K562 (cell line): ENCODE measurements around the gene RPP25. TPM values are rescaled to one million over a fixed set of nuclear protein-coding genes. Genes with fewer than 3 reads are reported as not detected.

ENCODE experiments used
- CBX3 ChIP-seq, 2 experiments: IDR thresholded peaks; 1 replicate in 1 of 2; 2 replicates in 1 of 2; pipeline ENCODE4 v1.6.1; 2012; ENCODE audit warnings: inconsistent platforms in 2 of 2, low read length in 2 of 2, borderline replicate concordance in 1 of 2, control low read depth in 1 of 2
- DMBX1 ChIP-seq: fragments of 250-450 bp; sonication (Bioruptor Pico); IDR thresholded peaks from 2 replicates; pipeline ENCODE4 v1.8.0; 2022; ENCODE audit warnings: inconsistent platforms, mild to moderate bottlenecking, moderate library complexity, borderline replicate concordance
- FOXM1 ChIP-seq, 2 experiments: fragments of 450-650 bp in 1 of 2; sonication (generic) in 1 of 2; formaldehyde crosslinking in 1 of 2; IDR thresholded peaks; 2 replicates each; pipeline versions ENCODE4 v1.6.1 to v1.9.0; 2017 to 2022; ENCODE audit warnings: low read depth in 2 of 2, mild to moderate bottlenecking in 2 of 2, missing genetic modification reagents in 1 of 2, moderate library complexity in 1 of 2
- KLF6 ChIP-seq: fragments of 250-450 bp; sonication (Bioruptor Pico); IDR thresholded peaks from 2 replicates; pipeline ENCODE4 v1.4.0; 2020; ENCODE audit warnings: mild to moderate bottlenecking, moderate library complexity, borderline replicate concordance
- LCOR ChIP-seq: sonication (generic); formaldehyde crosslinking; IDR thresholded peaks from 2 replicates; pipeline ENCODE4 v1.8.0; 2022; ENCODE audit warnings: mild to moderate bottlenecking, missing genetic modification reagents
- MAFF ChIP-seq: IDR thresholded peaks from 2 replicates; pipeline ENCODE4 v1.6.1; 2012; ENCODE audit warnings: low read length, improper control_type of control experiment
- MTA1 ChIP-seq: fragments of 450-650 bp; IDR thresholded peaks from 2 replicates; pipeline ENCODE4 v1.6.1; 2017; ENCODE audit warnings: borderline replicate concordance
- NBN ChIP-seq: fragments of 450-650 bp; IDR thresholded peaks from 2 replicates; pipeline ENCODE4 v1.6.1; 2016; ENCODE audit warnings: low read depth, mild to moderate bottlenecking
- NFE2 ChIP-seq: IDR thresholded peaks from 2 replicates; pipeline ENCODE4 v1.6.1; 2014; ENCODE audit warnings: antibody characterized with exemption, low read depth
- PBX2 ChIP-seq, 2 experiments: IDR thresholded peaks in 1 of 2; conservative IDR thresholded peaks in 1 of 2; 2 replicates each; pipeline ENCODE4 v1.6.1; 2016; ENCODE audit warnings: low read depth in 2 of 2, mild to moderate bottlenecking in 1 of 2, missing compliant biosample characterization in 1 of 2, missing genetic modification characterization in 1 of 2, moderate library complexity in 1 of 2
- PYGO2 ChIP-seq: fragments of 450-650 bp; IDR thresholded peaks from 2 replicates; pipeline ENCODE4 v1.6.1; 2016; ENCODE audit warnings: mild to moderate bottlenecking, missing genetic modification characterization, moderate library complexity, missing compliant biosample characterization
- RAD51 ChIP-seq: fragments of 450-650 bp; IDR thresholded peaks from 2 replicates; pipeline ENCODE4 v1.7.1; 2016; ENCODE audit warnings: low read depth, mild to moderate bottlenecking, borderline replicate concordance
- RBBP5 ChIP-seq: fragments of 200-600 bp; sonication (generic); IDR thresholded peaks from 2 replicates; pipeline ENCODE4 v1.6.1; 2012; ENCODE audit warnings: borderline replicate concordance, mild to moderate bottlenecking, low read length, control low read depth, inconsistent platforms; ENCODE audit not compliant: insufficient read depth, poor library complexity, severe bottlenecking
- SMAD1 ChIP-seq: fragments of 150-350 bp; IDR thresholded peaks from 2 replicates; pipeline ENCODE4 v1.6.1; 2014; ENCODE audit warnings: low read length, low read depth; ENCODE audit not compliant: partially characterized antibody
- SMARCC2 ChIP-seq: fragments of 450-650 bp; IDR thresholded peaks from 2 replicates; pipeline ENCODE4 v1.6.1; 2017; ENCODE audit warnings: antibody characterized with exemption, moderate library complexity, mild to moderate bottlenecking, low read depth
- SMARCE1 ChIP-seq: fragments of 450-650 bp; IDR thresholded peaks from 2 replicates; pipeline ENCODE4 v1.7.1; 2016; ENCODE audit warnings: mild to moderate bottlenecking
- SNIP1 ChIP-seq: fragments of 450-650 bp; IDR thresholded peaks from 2 replicates; pipeline ENCODE4 v1.7.1; 2017; ENCODE audit warnings: low read depth, mild to moderate bottlenecking
- SREBF2 ChIP-seq: sonication (generic); formaldehyde crosslinking; IDR thresholded peaks from 2 replicates; pipeline ENCODE4 v1.4.0; 2020; ENCODE audit warnings: mild to moderate bottlenecking, missing genetic modification reagents
- TCFL5 ChIP-seq: fragments of 250-450 bp; sonication (Bioruptor Pico); conservative IDR thresholded peaks from 2 replicates; pipeline ENCODE4 v1.6.1; 2021; ENCODE audit warnings: mild to moderate bottlenecking, moderate library complexity, matching md5 sums
- TRIM24 ChIP-seq, 2 experiments: fragments of 450-650 bp; IDR thresholded peaks; 2 replicates each; pipeline ENCODE4 v1.6.1; 2016
- ZBED1 ChIP-seq: IDR thresholded peaks from 2 replicates; pipeline ENCODE4 v1.6.1; 2014
- ZBTB5 ChIP-seq: fragments of 450-650 bp; IDR thresholded peaks from 2 replicates; pipeline ENCODE4 v1.6.1; 2017; ENCODE audit warnings: antibody characterized with exemption
- ZNF134 ChIP-seq: fragments of 250-450 bp; sonication (Bioruptor Pico); conservative IDR thresholded peaks from 2 replicates; pipeline ENCODE4 v1.4.0; 2020
- ZNF384 ChIP-seq: IDR thresholded peaks from 2 replicates; pipeline ENCODE4 v1.6.1; 2012; ENCODE audit warnings: low read depth, low read length, improper control_type of control experiment
- polyA plus RNA-seq, 8 experiments: library from polyadenylated mRNA; depleted of rRNA in 4 of 8; stranded (reverse) in 5 of 8; unstranded in 3 of 8; fragments of >200 nt; fragmentation: Nextera tagmentation in 2 of 8; fragmentation: Illumina TruSeq in 1 of 8; extraction: Ambion mirVana in 2 of 8; extraction: Trizol in 1 of 8; gene quantifications; 2 replicates each; pipeline versions ENCODE4 v1.2.1 to v1.2.3, GENCODE V29; 2011 to 2014; ENCODE audit warnings: inconsistent platforms in 1 of 8, missing spikeins in 1 of 8
- total RNA-seq, 7 experiments: library from RNA; depleted of rRNA in 6 of 7; stranded (reverse); fragments of >200 nt in 6 of 7; fragmentation: Illumina TruSeq in 2 of 7; extraction: Trizol in 2 of 7; gene quantifications; 2 replicates each; pipeline versions ENCODE4 v1.2.1 to v1.2.3, GENCODE V29; 2011 to 2021; ENCODE audit warnings: low replicate concordance in 1 of 7
- TF ChIP-seq, protein P1 (sequence below), 2 experiments: fragments of 450-650 bp in 1 of 2; sonication (generic) in 1 of 2; formaldehyde crosslinking; conservative IDR thresholded peaks; 2 replicates each; pipeline versions ENCODE4 v1.4.0 to v1.8.1; 2020 to 2022; ENCODE audit warnings: mild to moderate bottlenecking in 1 of 2, missing genetic modification reagents in 1 of 2

RPP25 gene
- total and polyA plus RNA-seq, 9 of the 15 experiments (the other 6 are each of a cell fraction or from before 2014, with no cell fraction given): 1.1 to 12.3 (median 5.6) TPM

GRCh38 chr15:74954515-74954914 lies 2.1 kb downstream of the RPP25 start (continued):
- TF ChIP-seq TRIM24 (IDR thresholded peaks at IDR 0.05) (peak; percentile 96), ZBTB5 (no peak), LCOR (CRISPR knock-in tag) (peak; percentile 69), SREBF2 (no peak), KLF6 (CRISPR knock-in tag) (peak; percentile 57; the same call in 1 of the 2 replicates), TCFL5 (CRISPR knock-in tag) (peak; percentile 54; the same call in 1 of the 2 replicates), ZNF134 (CRISPR knock-in tag) (peak; percentile 53; the same call in 1 of the 2 replicates), RBBP5 (peak; percentile 56), PYGO2 (tag) (peak; percentile 69; the same call in 1 of the 2 replicates), DMBX1 (CRISPR knock-in tag) (peak; percentile 96), SNIP1 (no peak), NBN (peak; percentile 95), ZBED1 (peak; percentile 89), SMARCC2 (peak; percentile 97), ZNF384 (peak; percentile 85), NFE2 (no peak), SMARCE1 (peak; percentile 99), CBX3 (IDR thresholded peaks at IDR 0.05; ENCODE audit: borderline replicate concordance in 1 of 2, low read length in 2 of 2) (peak in 1 of 2 experiments; percentile 90; a peak in 2 of 3 replicates), SMAD1 (peak; percentile 94), MTA1 (peak; percentile 78; the same call in 1 of the 2 replicates), FOXM1 (IDR thresholded peaks at IDR 0.05; ENCODE audit: low read depth) (peak; percentile 94), FOXM1 (CRISPR knock-in tag; IDR thresholded peaks at IDR 0.05; ENCODE audit: low read depth) (no peak), PBX2 (CRISPR knock-in tag; IDR thresholded peaks at IDR 0.05; ENCODE audit: low read depth) (no peak), PBX2 (tag; conservative IDR thresholded peaks at IDR 0.05; ENCODE audit: low read depth) (peak; percentile 67), MAFF (peak; percentile 31; the same call in 1 of the 2 replicates), RAD51 (0 out of 2 replicates have a peak, but pooled peaks have one; percentile 21)
- TF ChIP-seq, protein P1, sequence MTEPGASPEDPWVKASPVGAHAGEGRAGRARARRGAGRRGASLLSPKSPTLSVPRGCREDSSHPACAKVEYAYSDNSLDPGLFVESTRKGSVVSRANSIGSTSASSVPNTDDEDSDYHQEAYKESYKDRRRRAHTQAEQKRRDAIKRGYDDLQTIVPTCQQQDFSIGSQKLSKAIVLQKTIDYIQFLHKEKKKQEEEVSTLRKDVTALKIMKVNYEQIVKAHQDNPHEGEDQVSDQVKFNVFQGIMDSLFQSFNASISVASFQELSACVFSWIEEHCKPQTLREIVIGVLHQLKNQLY (CRISPR knock-in tag; conservative IDR thresholded peaks at IDR 0.05): no peak
